ENCODE data around the gene ME3. TPM values are rescaled to one million over a fixed set of nuclear protein-coding genes. Genes with fewer than 3 reads are reported as not detected.

ME3 gene
- polyA plus RNA-seq, 1 donor (not counting 4 experiments of a cell fraction or from before 2014, with no cell fraction given) = 1.0 TPM

GRCh38 chr11:86713552-86713951, 41.1 kb upstream of the ME3 start:
- H3K79me2 ChIP-seq (ENCODE audit: control insufficient read depth, insufficient read depth, low read length) = no peaks in the 10 kb centered on the region
- no peak overlapping the region for H3K9ac ChIP-seq (ENCODE audit: control insufficient read depth, extremely low read depth, insufficient read depth, low read length)
- H3K4me1 ChIP-seq (ENCODE audit: control insufficient read depth, extremely low read depth, insufficient read depth, low read length) = peaks cover 15% of the 10 kb centered on the region
- no peaks in the 10 kb centered on the region for H3K9me3 ChIP-seq (ENCODE audit: control insufficient read depth, low read depth, low read length)
- dilution Hi-C loops (cut with MboI; ENCODE audit: extremely low pct_ligation_motif_present, low sequenced_read_pairs) = no loop called here
- no peaks in the 10 kb centered on the region for H3K36me3 ChIP-seq (ENCODE audit: control insufficient read depth in 2 of 2, extremely low read depth in 1 of 2, insufficient read depth in 2 of 2, low read length in 2 of 2)
- no peak overlapping the region for H3K4me2 ChIP-seq (ENCODE audit: control insufficient read depth, extremely low read depth, insufficient read depth, low read depth, low read length)
- no peak overlapping the region for H2AFZ ChIP-seq (ENCODE audit: control insufficient read depth, low read length)
- H3K4me3 ChIP-seq (ENCODE audit: control insufficient read depth in 2 of 3, extremely low read depth in 1 of 3, insufficient read depth in 2 of 3, low read depth in 1 of 3, low read length in 3 of 3) = no peak overlapping the region
- H3K27ac ChIP-seq (ENCODE audit: control insufficient read depth, insufficient read depth, low read length) = no peak overlapping the region
- TF ChIP-seq, protein P1, sequence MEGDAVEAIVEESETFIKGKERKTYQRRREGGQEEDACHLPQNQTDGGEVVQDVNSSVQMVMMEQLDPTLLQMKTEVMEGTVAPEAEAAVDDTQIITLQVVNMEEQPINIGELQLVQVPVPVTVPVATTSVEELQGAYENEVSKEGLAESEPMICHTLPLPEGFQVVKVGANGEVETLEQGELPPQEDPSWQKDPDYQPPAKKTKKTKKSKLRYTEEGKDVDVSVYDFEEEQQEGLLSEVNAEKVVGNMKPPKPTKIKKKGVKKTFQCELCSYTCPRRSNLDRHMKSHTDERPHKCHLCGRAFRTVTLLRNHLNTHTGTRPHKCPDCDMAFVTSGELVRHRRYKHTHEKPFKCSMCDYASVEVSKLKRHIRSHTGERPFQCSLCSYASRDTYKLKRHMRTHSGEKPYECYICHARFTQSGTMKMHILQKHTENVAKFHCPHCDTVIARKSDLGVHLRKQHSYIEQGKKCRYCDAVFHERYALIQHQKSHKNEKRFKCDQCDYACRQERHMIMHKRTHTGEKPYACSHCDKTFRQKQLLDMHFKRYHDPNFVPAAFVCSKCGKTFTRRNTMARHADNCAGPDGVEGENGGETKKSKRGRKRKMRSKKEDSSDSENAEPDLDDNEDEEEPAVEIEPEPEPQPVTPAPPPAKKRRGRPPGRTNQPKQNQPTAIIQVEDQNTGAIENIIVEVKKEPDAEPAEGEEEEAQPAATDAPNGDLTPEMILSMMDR (optimal IDR thresholded peaks at IDR 0.05 in 1 of 3, IDR thresholded peaks at IDR 0.05 in 1 of 3, conservative IDR thresholded peaks at IDR 0.05 in 1 of 3; ENCODE audit: extremely low read depth in 1 of 3, insufficient read depth in 2 of 3, low read length in 3 of 3) = no peak
- no peak for TF ChIP-seq EZH2 (IDR thresholded peaks at IDR 0.05; ENCODE audit: low read length)
- FAIRE-seq (no peak), DNase-seq (ENCODE audit: low read depth, low spot score) (no peak)
- H3K27me3 ChIP-seq (ENCODE audit: control insufficient read depth, extremely low read depth, insufficient read depth, low read length) = no peaks in the 10 kb centered on the region
- H3K9me1 ChIP-seq (ENCODE audit: control insufficient read depth, extremely low read depth, insufficient read depth, low read length) = no peaks in the 10 kb centered on the region
- no peaks in the 10 kb centered on the region for H4K20me1 ChIP-seq (ENCODE audit: control insufficient read depth, extremely low read depth, insufficient read depth, low read length)

GRCh38 chr11:86710936-86711335, 38.5 kb upstream of the ME3 start:
- H3K4me1 ChIP-seq (ENCODE audit: control insufficient read depth, extremely low read depth, insufficient read depth, low read length) = peaks cover 5% of the 10 kb centered on the region
- no peaks in the 10 kb centered on the region for H3K36me3 ChIP-seq (ENCODE audit: control insufficient read depth in 2 of 2, extremely low read depth in 1 of 2, insufficient read depth in 2 of 2, low read length in 2 of 2)
- dilution Hi-C loops (cut with MboI; ENCODE audit: extremely low pct_ligation_motif_present, low sequenced_read_pairs) = no loop called here
- DNase-seq (ENCODE audit: low read depth, low spot score) (no peak), FAIRE-seq (no peak)
- no peak overlapping the region for H3K4me2 ChIP-seq (ENCODE audit: control insufficient read depth, extremely low read depth, insufficient read depth, low read depth, low read length)
- no peak overlapping the region for H3K27ac ChIP-seq (ENCODE audit: control insufficient read depth, insufficient read depth, low read length)
- H3K79me2 ChIP-seq (ENCODE audit: control insufficient read depth, insufficient read depth, low read length) = no peaks in the 10 kb centered on the region
- H4K20me1 ChIP-seq (ENCODE audit: control insufficient read depth, extremely low read depth, insufficient read depth, low read length) = no peaks in the 10 kb centered on the region
- no peak overlapping the region for H2AFZ ChIP-seq (ENCODE audit: control insufficient read depth, low read length)
- no peaks in the 10 kb centered on the region for H3K9me1 ChIP-seq (ENCODE audit: control insufficient read depth, extremely low read depth, insufficient read depth, low read length)
- H3K27me3 ChIP-seq (ENCODE audit: control insufficient read depth, extremely low read depth, insufficient read depth, low read length) = no peaks in the 10 kb centered on the region
- no peak for TF ChIP-seq EZH2 (IDR thresholded peaks at IDR 0.05; ENCODE audit: low read length)
- TF ChIP-seq, protein P1 (optimal IDR thresholded peaks at IDR 0.05 in 1 of 3, IDR thresholded peaks at IDR 0.05 in 1 of 3, conservative IDR thresholded peaks at IDR 0.05 in 1 of 3; ENCODE audit: extremely low read depth in 1 of 3, insufficient read depth in 2 of 3, low read length in 3 of 3) = no peak
- no peak overlapping the region for H3K4me3 ChIP-seq (ENCODE audit: control insufficient read depth in 2 of 3, extremely low read depth in 1 of 3, insufficient read depth in 2 of 3, low read depth in 1 of 3, low read length in 3 of 3)
- H3K9me3 ChIP-seq (ENCODE audit: control insufficient read depth, low read depth, low read length) = no peaks in the 10 kb centered on the region
- no peak overlapping the region for H3K9ac ChIP-seq (ENCODE audit: control insufficient read depth, extremely low read depth, insufficient read depth, low read length)
